Smooth muscle cell (in vitro differentiated cells): ENCODE data around the gene LCE2A. TPM values are rescaled to one million over a fixed set of nuclear protein-coding genes. Genes with fewer than 3 reads are reported as not detected.
"Not testable (repeated sequence)": the region's sequence is repeated elsewhere in the genome, so short reads cannot be mapped to it uniquely, and the experiment has no call there.

Source experiments
- DNase-seq: peaks from one replicate; lab custom pipeline; 2025; ENCODE audit not compliant: unreplicated experiment; lab: John Stamatoyannopoulos, UW
- H2AFZ ChIP-seq: fragments of 200-600 bp; sonication (generic); 2 replicates; pipeline ENCODE4 v1.6.0; 2016; ENCODE audit warnings: antibody characterized with exemption, low read depth, mild to moderate bottlenecking
- H3F3A ChIP-seq: fragments of 200-600 bp; sonication (generic); 2 replicates; pipeline ENCODE4 v1.6.0; 2017; ENCODE audit warnings: antibody characterized with exemption, low read depth
- H3K27ac ChIP-seq: fragments of 200-600 bp; sonication (generic); 2 replicates; pipeline ENCODE4 v1.5.1; 2016; ENCODE audit warnings: low read depth, mild to moderate bottlenecking
- H3K27me3 ChIP-seq: fragments of 200-600 bp; sonication (generic); 2 replicates; pipeline ENCODE4 v1.6.1; 2016; ENCODE audit warnings: low read depth, mild to moderate bottlenecking
- H3K36me3 ChIP-seq: fragments of 200-600 bp; sonication (generic); 2 replicates; pipeline ENCODE4 v1.5.1; 2016; ENCODE audit warnings: low read depth
- H3K4me1 ChIP-seq: fragments of 200-600 bp; sonication (generic); 2 replicates; pipeline ENCODE4 v1.5.1; 2016; ENCODE audit warnings: low read depth
- H3K4me2 ChIP-seq: fragments of 200-600 bp; sonication (generic); 2 replicates; pipeline ENCODE4 v1.6.0; 2016; ENCODE audit warnings: mild to moderate bottlenecking
- H3K4me3 ChIP-seq: fragments of 200-600 bp; sonication (generic); 2 replicates; pipeline ENCODE4 v1.5.1; 2016; ENCODE audit warnings: mild to moderate bottlenecking
- H3K79me2 ChIP-seq: fragments of 200-600 bp; sonication (generic); 2 replicates; pipeline ENCODE4 v1.6.0; 2016; ENCODE audit warnings: low read depth, mild to moderate bottlenecking
- H3K9ac ChIP-seq: fragments of 200-600 bp; sonication (generic); 2 replicates; pipeline ENCODE4 v1.6.0; 2016; ENCODE audit warnings: low read depth
- H3K9me3 ChIP-seq: fragments of 200-600 bp; sonication (generic); replicated peaks from 2 replicates; pipeline ENCODE4 v1.5.1; 2016; ENCODE audit warnings: low read depth
- H4K20me1 ChIP-seq: fragments of 200-600 bp; sonication (generic); 2 replicates; pipeline ENCODE4 v1.6.0; 2016; ENCODE audit warnings: low read depth
- CTCF ChIP-seq: fragments of 200-600 bp; sonication (generic); IDR thresholded peaks from 2 replicates; pipeline ENCODE4 v1.5.1; 2017; ENCODE audit warnings: borderline replicate concordance, mild to moderate bottlenecking, antibody characterized with exemption; ENCODE audit not compliant: insufficient read depth, poor library complexity, severe bottlenecking
- WGBS: methylation state at CpG from one replicate; pipeline ENCODE4 v1.1.7; 2016; ENCODE audit warnings: low lambda C conversion rate; 5-methylcytosine and 5-hydroxymethylcytosine counted together
- polyA plus RNA-seq: library from polyadenylated mRNA; unstranded; fragments of >200 nt; fragmentation: Nextera tagmentation; extraction: Ambion mirVana; gene quantifications from 2 replicates; pipeline ENCODE4 v1.2.1, GENCODE V29; 2016
- total RNA-seq: library from RNA; depleted of rRNA; stranded (reverse); fragments of >200 nt; gene quantifications from 2 replicates; pipeline ENCODE4 v1.2.3, GENCODE V29; 2014

LCE2A gene
- total and polyA plus RNA-seq, 2 experiments from 2014 or later: not detected

GRCh38 chr1:152681616-152682015 is 16.5 kb upstream of the LCE2A start:
- H3K4me1 ChIP-seq: no peaks in the 10 kb centered on the region
- no peak overlapping the region for H3K4me3 ChIP-seq
- no peaks in the 10 kb centered on the region for H4K20me1 ChIP-seq
- no peak overlapping the region for H2AFZ ChIP-seq
- no peak overlapping the region for H3K27ac ChIP-seq
- 38% methylated on average over 2 of the region's 2 CpGs for WGBS
- peaks cover 4% of the 10 kb centered on the region for H3K9me3 ChIP-seq
- no peak overlapping the region for H3K9ac ChIP-seq
- no peak overlapping the region for H3K4me2 ChIP-seq
- no peaks in the 10 kb centered on the region for H3K27me3 ChIP-seq
- TF ChIP-seq CTCF: no peak
- no peak for DNase-seq
- no peaks in the 10 kb centered on the region for H3K36me3 ChIP-seq
- H3F3A ChIP-seq: no peaks in the 10 kb centered on the region
- no peaks in the 10 kb centered on the region for H3K79me2 ChIP-seq

GRCh38 chr1:152683846-152684245 is 14.3 kb upstream of the LCE2A start:
- H3K27me3 ChIP-seq: no peaks in the 10 kb centered on the region
- no peaks in the 10 kb centered on the region for H3F3A ChIP-seq
- no peaks in the 10 kb centered on the region for H4K20me1 ChIP-seq
- no peak overlapping the region for H3K4me2 ChIP-seq
- no peak for DNase-seq
- no peaks in the 10 kb centered on the region for H3K79me2 ChIP-seq
- no peaks in the 10 kb centered on the region for H3K36me3 ChIP-seq
- no peak overlapping the region for H3K9ac ChIP-seq
- H3K27ac ChIP-seq: no peak overlapping the region
- H3K9me3 ChIP-seq: no peaks in the 10 kb centered on the region
- no peak overlapping the region for H2AFZ ChIP-seq
- no peaks in the 10 kb centered on the region for H3K4me1 ChIP-seq
- no peak overlapping the region for H3K4me3 ChIP-seq
- no peak for TF ChIP-seq CTCF

DNA sequence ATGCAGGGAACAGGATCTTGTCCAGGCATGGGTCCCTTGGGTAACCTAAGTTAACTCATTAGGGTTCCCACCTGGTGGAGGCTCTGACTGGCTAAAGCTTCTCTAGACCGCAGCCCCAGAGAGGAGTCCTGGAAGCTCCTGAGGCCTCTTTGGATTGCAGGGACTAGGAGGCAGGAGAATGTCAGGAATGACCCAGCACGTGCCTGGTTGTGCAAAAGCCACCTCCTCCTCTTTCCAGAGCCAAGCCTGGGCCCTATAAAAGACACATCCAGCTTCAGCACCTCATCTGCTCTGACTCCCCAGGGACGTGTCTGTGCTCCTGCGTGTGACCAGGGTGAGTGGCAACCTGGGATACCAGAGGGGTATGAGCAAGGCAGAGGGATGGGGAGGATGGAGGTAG is 12.3 kb upstream of the LCE2A start, which contains the start of gene LCE2B:
TSS of gene LCE2B (plus strand) at position 301 of the 400 bp plus-strand sequence. CDS start 721 bp downstream, outside the sequence.
- H4K20me1 ChIP-seq, H3K36me3 ChIP-seq, H3K4me3 ChIP-seq, H3K4me2 ChIP-seq, H2AFZ ChIP-seq, H3K79me2 ChIP-seq, H3K27me3 ChIP-seq, H3K4me1 ChIP-seq, H3K27ac ChIP-seq, DNase-seq, H3F3A ChIP-seq, H3K9me3 ChIP-seq, H3K9ac ChIP-seq: not testable (repeated sequence)
- WGBS: 59% methylated on average over 4 of the region's 4 CpGs

- Histone ChIP-seq H3K9ac (no peak overlapping the region), H4K20me1 (no peaks in the 10 kb centered on the region), H3F3A (no peaks in the 10 kb centered on the region), H3K9me3 (peaks cover 11% of the 10 kb centered on the region), H3K4me2 (no peak overlapping the region), H3K36me3 (no peaks in the 10 kb centered on the region), H3K4me1 (no peaks in the 10 kb centered on the region), H3K79me2 (no peaks in the 10 kb centered on the region), H2AFZ (no peak overlapping the region), H3K27me3 (no peaks in the 10 kb centered on the region), H3K27ac (no peak overlapping the region), H3K4me3 (no peak overlapping the region)
- WGBS: 55% methylated on average over 4 of the region's 4 CpGs
- TF ChIP-seq CTCF: no peak
- DNase-seq: no peak
Observed at GRCh38 chr1:152699746-152700145, 1.6 kb downstream of the LCE2A start.
